ENCODE measurements around the gene CFHR5.
"Not testable (repeated sequence)": the region's sequence is repeated elsewhere in the genome, so short reads cannot be mapped to it uniquely, and the experiment has no call there.

CFHR5 gene

DNA sequence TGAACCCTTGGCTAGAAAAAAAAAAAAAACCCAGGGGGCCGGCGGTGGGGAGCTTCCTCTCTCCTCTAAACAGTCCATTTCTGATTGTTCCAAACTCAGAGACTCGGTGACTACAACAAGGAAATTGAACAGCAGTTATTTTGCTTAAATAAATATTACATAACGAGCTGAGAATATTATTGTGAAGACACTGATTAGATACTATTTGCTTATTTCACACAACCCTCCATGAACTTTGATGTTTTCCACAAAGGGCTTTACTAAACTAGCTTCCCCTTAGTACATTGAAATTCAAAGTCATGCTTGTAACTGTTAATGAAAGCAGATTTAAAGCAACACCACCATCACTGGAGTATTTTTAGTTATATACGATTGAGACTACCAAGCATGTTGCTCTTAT is at the start of gene CFHR5:
TSS of gene CFHR5 (plus strand) at position 279 of the 400 bp plus-strand sequence. CDS start at position 388, 109 bp downstream.
- no peak for DNase-seq (ENCODE audit: low spot score)
- in situ Hi-C loops (cut with MboI; ENCODE audit: low pct_unique_long_range_greater_than_20kb, low sequenced_read_pairs, unreplicated experiment) = no loop called here
- TF ChIP-seq, protein P1, sequence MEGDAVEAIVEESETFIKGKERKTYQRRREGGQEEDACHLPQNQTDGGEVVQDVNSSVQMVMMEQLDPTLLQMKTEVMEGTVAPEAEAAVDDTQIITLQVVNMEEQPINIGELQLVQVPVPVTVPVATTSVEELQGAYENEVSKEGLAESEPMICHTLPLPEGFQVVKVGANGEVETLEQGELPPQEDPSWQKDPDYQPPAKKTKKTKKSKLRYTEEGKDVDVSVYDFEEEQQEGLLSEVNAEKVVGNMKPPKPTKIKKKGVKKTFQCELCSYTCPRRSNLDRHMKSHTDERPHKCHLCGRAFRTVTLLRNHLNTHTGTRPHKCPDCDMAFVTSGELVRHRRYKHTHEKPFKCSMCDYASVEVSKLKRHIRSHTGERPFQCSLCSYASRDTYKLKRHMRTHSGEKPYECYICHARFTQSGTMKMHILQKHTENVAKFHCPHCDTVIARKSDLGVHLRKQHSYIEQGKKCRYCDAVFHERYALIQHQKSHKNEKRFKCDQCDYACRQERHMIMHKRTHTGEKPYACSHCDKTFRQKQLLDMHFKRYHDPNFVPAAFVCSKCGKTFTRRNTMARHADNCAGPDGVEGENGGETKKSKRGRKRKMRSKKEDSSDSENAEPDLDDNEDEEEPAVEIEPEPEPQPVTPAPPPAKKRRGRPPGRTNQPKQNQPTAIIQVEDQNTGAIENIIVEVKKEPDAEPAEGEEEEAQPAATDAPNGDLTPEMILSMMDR (IDR thresholded peaks at IDR 0.05; ENCODE audit: extremely low read depth, insufficient read depth, missing control alignments) = no peak

DNA sequence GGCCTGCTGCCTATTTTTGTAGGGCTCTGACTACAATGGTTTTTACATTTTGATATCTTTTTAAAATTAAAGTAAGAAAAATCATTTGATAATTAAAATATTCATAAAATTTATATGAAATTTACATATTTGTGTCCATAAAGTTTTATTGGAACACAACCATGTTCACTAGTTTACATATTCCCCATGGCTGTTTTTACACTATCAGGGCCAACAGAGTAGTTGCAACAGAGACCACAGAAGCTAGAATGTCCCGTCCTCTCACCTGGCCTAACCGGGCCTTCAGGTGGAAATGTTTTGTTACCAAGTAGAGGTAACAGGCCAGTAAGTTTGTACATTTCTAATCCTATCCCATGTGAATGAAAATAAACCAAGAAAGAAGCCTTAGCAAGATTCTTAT is 44.5 kb upstream of the CFHR5 start:
- DNase-seq (ENCODE audit: low spot score); in situ Hi-C loops (cut with MboI; ENCODE audit: low pct_unique_long_range_greater_than_20kb, low sequenced_read_pairs, unreplicated experiment): not testable (repeated sequence)

DNA sequence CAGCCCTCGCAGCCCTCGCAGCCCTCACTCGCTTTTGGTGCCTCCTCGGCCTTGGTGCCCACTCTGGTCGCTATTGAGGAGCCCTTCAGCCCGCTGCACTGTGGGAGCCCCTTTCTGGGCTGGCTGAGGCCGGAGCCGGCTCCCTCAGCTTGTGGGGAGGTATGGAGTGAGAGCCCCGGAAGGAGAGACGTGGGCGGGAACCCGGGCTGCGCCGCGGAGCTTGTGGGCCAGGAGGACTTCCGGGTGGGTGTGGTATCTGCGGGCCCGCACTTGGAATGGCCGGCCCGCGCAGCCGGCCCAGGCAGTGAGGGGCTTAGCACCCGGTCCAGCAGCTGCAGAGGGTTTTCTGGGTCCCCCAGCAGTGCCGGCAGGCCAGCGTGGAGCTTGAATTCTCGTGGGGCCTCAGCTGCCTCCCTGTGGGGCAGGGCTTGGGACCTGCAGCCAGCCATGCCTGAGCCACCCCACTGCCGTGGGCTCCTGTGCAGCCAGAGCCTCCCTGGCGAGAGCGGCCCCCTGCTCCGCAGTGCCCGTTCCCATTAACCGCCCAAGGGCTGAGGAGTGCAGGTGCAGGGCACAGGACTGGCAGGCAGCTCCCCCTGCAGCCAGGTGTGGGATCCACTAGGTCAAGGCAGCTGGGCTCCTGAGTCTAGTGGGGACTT is 43.7 kb upstream of the CFHR5 start:
- in situ Hi-C loops (cut with MboI; ENCODE audit: low pct_unique_long_range_greater_than_20kb, low sequenced_read_pairs, unreplicated experiment) = no loop called here
- TF ChIP-seq, protein P1 (IDR thresholded peaks at IDR 0.05; ENCODE audit: extremely low read depth, insufficient read depth, missing control alignments) = no peak
- DNase-seq (ENCODE audit: low spot score) = no peak

DNA sequence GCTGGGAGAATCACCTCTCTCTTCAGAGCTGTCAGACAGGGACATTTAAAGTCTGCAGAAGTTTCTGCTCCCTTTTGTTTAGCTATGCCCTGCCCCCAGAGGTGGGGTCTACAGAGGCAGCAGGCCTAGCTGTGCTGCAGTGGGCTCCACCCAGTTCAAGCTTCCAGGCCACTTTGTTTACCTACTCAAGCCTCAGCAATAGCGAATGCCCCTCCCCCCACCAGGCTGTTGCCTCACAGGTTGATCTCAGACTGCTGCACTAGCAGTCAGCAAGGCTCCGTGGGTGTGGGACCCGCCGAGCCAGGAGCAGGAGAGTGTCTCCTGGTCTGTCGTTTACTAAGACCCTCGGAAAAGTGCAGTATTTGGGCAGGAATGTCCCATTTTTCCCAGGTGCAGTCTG is 35.9 kb upstream of the CFHR5 start:
- in situ Hi-C loops (cut with MboI; ENCODE audit: low pct_unique_long_range_greater_than_20kb, low sequenced_read_pairs, unreplicated experiment) = not testable (repeated sequence)

DNA sequence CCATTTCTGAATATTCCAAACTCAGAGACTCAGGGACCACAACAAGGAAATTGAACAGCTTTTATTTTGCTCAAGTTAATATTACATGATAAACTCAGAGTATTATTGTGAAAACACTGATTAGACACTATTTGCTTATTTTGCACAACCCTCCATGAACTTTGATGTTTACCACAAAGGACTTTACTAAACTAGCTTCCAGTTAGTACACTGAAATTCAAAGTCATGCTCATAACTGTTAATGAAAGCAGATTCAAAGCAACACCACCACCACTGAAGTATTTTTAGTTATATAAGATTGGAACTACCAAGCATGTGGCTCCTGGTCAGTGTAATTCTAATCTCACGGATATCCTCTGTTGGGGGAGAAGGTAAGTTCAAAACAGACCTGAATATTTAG is 33.8 kb upstream of the CFHR5 start, which contains the start of gene CFHR2:
TSS of gene CFHR2 (plus strand) at position 171 of the 400 bp plus-strand sequence. CDS start at position 314, 143 bp downstream.
- in situ Hi-C loops (cut with MboI; ENCODE audit: low pct_unique_long_range_greater_than_20kb, low sequenced_read_pairs, unreplicated experiment); DNase-seq (ENCODE audit: low spot score): not testable (repeated sequence)

More for the DNA sequence above, 35.9 kb upstream of the CFHR5 start:
- not testable (repeated sequence) for DNase-seq (ENCODE audit: low spot score)

DNA sequence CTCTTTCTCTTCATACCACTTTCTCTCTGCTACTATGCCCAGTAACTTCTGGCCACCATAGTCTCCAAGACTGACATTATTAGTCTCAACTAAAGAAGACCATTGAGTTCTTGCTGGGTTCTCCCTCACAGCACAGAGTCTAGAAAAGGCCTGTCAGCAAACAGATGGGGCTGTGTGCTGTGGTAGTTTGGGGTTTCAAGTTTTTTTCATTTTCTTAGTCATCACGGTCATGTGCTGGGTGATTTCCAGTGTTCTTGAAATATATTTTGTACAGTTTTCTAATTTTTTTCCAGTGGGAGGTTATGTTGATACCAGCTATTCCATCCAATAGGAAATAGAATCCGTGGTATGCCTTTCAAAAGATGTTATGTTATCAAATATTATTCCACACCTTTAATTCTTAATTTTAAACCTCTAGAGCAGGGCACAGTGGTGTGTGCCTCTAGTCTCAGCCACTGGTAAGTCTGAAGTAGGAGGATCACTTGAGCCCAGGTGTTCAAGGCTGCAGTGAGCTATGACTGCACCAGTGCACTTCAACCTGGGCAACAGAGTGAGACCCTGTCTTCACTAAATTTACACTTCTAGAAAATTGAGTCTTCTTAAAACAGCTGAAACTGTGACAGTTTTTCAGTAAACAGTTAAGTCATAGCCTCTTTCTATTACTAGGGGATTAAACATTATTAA is 25.5 kb upstream of the CFHR5 start:
- TF ChIP-seq, protein P1 (IDR thresholded peaks at IDR 0.05; ENCODE audit: extremely low read depth, insufficient read depth, missing control alignments) = no peak
- DNase-seq (ENCODE audit: low spot score) = no peak
- in situ Hi-C loops (cut with MboI; ENCODE audit: low pct_unique_long_range_greater_than_20kb, low sequenced_read_pairs, unreplicated experiment) = no loop called here

DNA sequence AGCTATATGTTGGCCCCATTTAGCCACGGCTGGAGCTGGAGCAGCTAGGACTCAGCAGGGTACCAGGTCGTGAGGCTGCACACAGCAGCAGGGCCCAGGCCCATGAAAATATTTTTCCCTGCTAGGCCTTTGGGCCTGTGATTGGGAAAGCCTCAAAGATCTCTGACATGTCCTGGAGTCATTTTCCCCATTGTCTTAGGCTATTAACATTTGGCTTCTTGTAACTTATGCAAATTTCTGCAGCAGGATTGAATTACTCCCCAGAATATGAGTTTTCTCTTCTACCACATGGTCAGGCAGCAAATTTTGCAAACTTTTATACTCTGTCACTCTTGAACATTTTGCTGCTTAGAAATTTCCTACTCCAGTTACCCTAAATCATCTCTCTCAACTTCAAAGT is 22.6 kb upstream of the CFHR5 start:
- TF ChIP-seq, protein P1 (IDR thresholded peaks at IDR 0.05; ENCODE audit: extremely low read depth, insufficient read depth, missing control alignments) = no peak
- no peak for DNase-seq (ENCODE audit: low spot score)
- in situ Hi-C loops (cut with MboI; ENCODE audit: low pct_unique_long_range_greater_than_20kb, low sequenced_read_pairs, unreplicated experiment) = no loop called here

DNA sequence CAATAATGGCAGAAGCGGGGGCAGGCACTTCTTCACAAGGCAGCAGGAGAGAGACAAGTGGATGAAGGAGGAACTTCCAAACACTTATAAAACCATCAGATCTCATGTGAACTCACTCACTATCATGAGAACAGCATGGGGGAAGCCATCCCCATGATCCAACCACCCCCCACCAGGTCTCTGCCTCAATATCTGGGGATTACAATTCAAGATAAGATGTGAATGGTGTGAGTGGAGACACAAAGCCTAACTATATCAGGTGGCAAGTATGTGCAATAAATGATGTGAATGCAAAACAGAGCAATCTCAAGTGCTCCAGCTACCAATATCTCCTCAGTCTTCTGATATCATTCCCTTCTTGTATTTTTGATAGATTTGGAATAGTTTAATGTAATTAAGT is 21.4 kb upstream of the CFHR5 start:
- in situ Hi-C loops (cut with MboI; ENCODE audit: low pct_unique_long_range_greater_than_20kb, low sequenced_read_pairs, unreplicated experiment) = no loop called here
- DNase-seq (ENCODE audit: low spot score) = no peak
- TF ChIP-seq, protein P1 (IDR thresholded peaks at IDR 0.05; ENCODE audit: extremely low read depth, insufficient read depth, missing control alignments) = no peak
